ENCODE measurements around the gene PRSS33. TPM values are rescaled to one million over a fixed set of nuclear protein-coding genes. Genes with fewer than 3 reads are reported as not detected.

The PRSS33 gene
- total and polyA plus RNA-seq, 5 donors = not detected

Other genes starting within 250 kb of the PRSS33 start
- gene PDPK1, start 249.5 kb downstream of the PRSS33 start, total RNA-seq = 10 to 100 TPM; 35.7 to 44.9 (median 37.8) TPM
- 18.0 TPM for gene PDPK1, start 249.5 kb downstream of the PRSS33 start, polyA plus RNA-seq
- 10 to 100 TPM; 10.6 to 13.7 (median 12.0) TPM for gene KCTD5, start 105.0 kb downstream of the PRSS33 start, total RNA-seq
- gene KCTD5, start 105.0 kb downstream of the PRSS33 start, polyA plus RNA-seq = 11.1 TPM
- under 1 TPM; 0.32 to 0.64 (median 0.37) TPM for gene PRSS27, start 67.3 kb downstream of the PRSS33 start, total RNA-seq
- 0.25 TPM for gene PRSS27, start 67.3 kb downstream of the PRSS33 start, polyA plus RNA-seq
- 100 to 1,000 TPM; 299 to 352 (median 320) TPM for gene SRRM2, start 34.9 kb downstream of the PRSS33 start, total RNA-seq
- gene SRRM2, start 34.9 kb downstream of the PRSS33 start, polyA plus RNA-seq = 402 TPM
- gene ELOB, start 10.3 kb downstream of the PRSS33 start, total RNA-seq = 100 to 1,000 TPM; 235 to 320 (median 280) TPM
- 625 TPM for gene ELOB, start 10.3 kb downstream of the PRSS33 start, polyA plus RNA-seq
- gene PRSS41, start 10.9 kb upstream of the PRSS33 start, total RNA-seq = not detected
- gene PRSS41, start 10.9 kb upstream of the PRSS33 start, polyA plus RNA-seq = not detected
- gene PRSS21, start 29.7 kb upstream of the PRSS33 start, total RNA-seq = not detected
- gene PRSS21, start 29.7 kb upstream of the PRSS33 start, polyA plus RNA-seq = not detected
- under 1 TPM in 3 of 4 donors, not detected in 1; 0.35 to 0.64 (median 0.51) TPM for gene ZG16B, start 42.7 kb upstream of the PRSS33 start, total RNA-seq
- not detected for gene ZG16B, start 42.7 kb upstream of the PRSS33 start, polyA plus RNA-seq
- not detected for gene PRSS22, start 70.6 kb upstream of the PRSS33 start, total RNA-seq
- gene PRSS22, start 70.6 kb upstream of the PRSS33 start, polyA plus RNA-seq = not detected
- gene FLYWCH2, start 95.7 kb upstream of the PRSS33 start, total RNA-seq = 10 to 100 TPM; 26.6 to 37.2 (median 29.1) TPM
- gene FLYWCH2, start 95.7 kb upstream of the PRSS33 start, polyA plus RNA-seq = 44.3 TPM
- 10 to 100 TPM; 35.8 to 43.9 (median 36.4) TPM for gene FLYWCH1, start 124.4 kb upstream of the PRSS33 start, total RNA-seq
- 28.9 TPM for gene FLYWCH1, start 124.4 kb upstream of the PRSS33 start, polyA plus RNA-seq
- not detected for gene KREMEN2, start 176.7 kb upstream of the PRSS33 start, total RNA-seq
- gene KREMEN2, start 176.7 kb upstream of the PRSS33 start, polyA plus RNA-seq = not detected
- 1 to 10 TPM; 4.0 to 8.8 (median 5.5) TPM for gene PAQR4, start 181.8 kb upstream of the PRSS33 start, total RNA-seq
- 10.3 TPM for gene PAQR4, start 181.8 kb upstream of the PRSS33 start, polyA plus RNA-seq
- 1 to 10 TPM in 2 of 4 donors, not detected in 2; 1.1 to 2.1 TPM for gene PKMYT1, start 192.9 kb upstream of the PRSS33 start, total RNA-seq
- gene PKMYT1, start 192.9 kb upstream of the PRSS33 start, polyA plus RNA-seq = 2.1 TPM
- gene CLDN9, start 225.4 kb upstream of the PRSS33 start, total RNA-seq = under 1 TPM; 0.14 to 0.46 (median 0.25) TPM
- gene CLDN9, start 225.4 kb upstream of the PRSS33 start, polyA plus RNA-seq = 0.41 TPM
- gene CLDN6, start 230.6 kb upstream of the PRSS33 start, total RNA-seq = not detected
- not detected for gene CLDN6, start 230.6 kb upstream of the PRSS33 start, polyA plus RNA-seq
- 10 to 100 TPM; 13.8 to 50.8 (median 28.0) TPM for gene TNFRSF12A, start 232.8 kb upstream of the PRSS33 start, total RNA-seq
- gene TNFRSF12A, start 232.8 kb upstream of the PRSS33 start, polyA plus RNA-seq = 94.7 TPM
- gene HCFC1R1, start 236.4 kb upstream of the PRSS33 start, total RNA-seq = 10 to 100 TPM; 43.7 to 80.5 (median 64.6) TPM
- 122 TPM for gene HCFC1R1, start 236.4 kb upstream of the PRSS33 start, polyA plus RNA-seq
- 10 to 100 TPM; 11.1 to 13.7 (median 13.0) TPM for gene THOC6, start 236.5 kb upstream of the PRSS33 start, total RNA-seq
- 13.1 TPM for gene THOC6, start 236.5 kb upstream of the PRSS33 start, polyA plus RNA-seq
- gene BICDL2, start 249.4 kb upstream of the PRSS33 start, total RNA-seq = not detected
- gene BICDL2, start 249.4 kb upstream of the PRSS33 start, polyA plus RNA-seq = not detected